Spleen (tissue), 11 donors: ENCODE data around the gene SCRN1. TPM values are rescaled to one million over a fixed set of nuclear protein-coding genes. Genes with fewer than 3 reads are reported as not detected.

Source experiments
- DNase-seq: peaks from one replicate; pipeline ENCODE4 v3.0.0-alpha.2; 2020
- H3K27ac ChIP-seq, 8 donors: fragments of 200-600 bp; sonication (generic) in 7 of 8; 1 replicate in 4 of 8; 2 replicates in 4 of 8; pipeline versions ENCODE4 v1.5.0 to v1.8.0; 2016 to 2021; ENCODE audit warnings: inconsistent platforms in 4 of 8, mild to moderate bottlenecking in 4 of 8, moderate library complexity in 1 of 8
- H3K27me3 ChIP-seq, 7 donors: fragments of 200-600 bp; sonication (generic) in 6 of 7; replicated peaks in 1 of 7; 1 replicate in 4 of 7; 2 replicates in 3 of 7; pipeline versions ENCODE4 v1.5.0 to v1.8.0; 2016 to 2021; ENCODE audit warnings: inconsistent platforms in 3 of 7, mild to moderate bottlenecking in 1 of 7
- H3K36me3 ChIP-seq, 6 donors: fragments of 200-600 bp; sonication (generic) in 5 of 6; 1 replicate in 4 of 6; 2 replicates in 2 of 6; pipeline versions ENCODE4 v1.5.0 to v1.8.0; 2016 to 2021; ENCODE audit warnings: inconsistent platforms in 2 of 6
- H3K4me1 ChIP-seq, 6 donors: fragments of 200-600 bp; sonication (generic) in 5 of 6; 1 replicate in 3 of 6; 2 replicates in 3 of 6; pipeline versions ENCODE4 v1.5.0 to v1.8.0; 2016 to 2021; ENCODE audit warnings: inconsistent platforms in 3 of 6
- H3K4me3 ChIP-seq, 8 donors: fragments of 200-600 bp; sonication (generic) in 7 of 8; 1 replicate in 4 of 8; 2 replicates in 4 of 8; pipeline versions ENCODE4 v1.5.0 to v1.8.0; 2016 to 2021; ENCODE audit warnings: inconsistent platforms in 4 of 8, mild to moderate bottlenecking in 4 of 8, moderate library complexity in 2 of 8
- H3K9me3 ChIP-seq, 8 donors: fragments of 200-600 bp; sonication (generic) in 7 of 8; 1 replicate in 4 of 8; 2 replicates in 4 of 8; pipeline versions ENCODE4 v1.5.0 to v1.8.0; 2016 to 2021; ENCODE audit warnings: inconsistent platforms in 4 of 8
- CTCF ChIP-seq, 11 experiments: fragments of 200-600 bp in 7 of 11; fragments of 450-650 bp in 4 of 11; sonication (generic) in 4 of 11; IDR thresholded peaks in 8 of 11; conservative IDR thresholded peaks in 3 of 11; 1 replicate in 7 of 11; 2 replicates in 4 of 11; pipeline versions ENCODE4 v1.4.0 to v1.8.0; 2016 to 2021; ENCODE audit warnings: antibody characterized with exemption in 11 of 11, inconsistent platforms in 4 of 11, mild to moderate bottlenecking in 1 of 11
- POLR2A ChIP-seq, 3 donors: fragments of 450-650 bp; IDR thresholded peaks; one replicate each; pipeline ENCODE4 v1.5.1; 2017; ENCODE audit warnings: antibody characterized with exemption in 3 of 3, mild to moderate bottlenecking in 1 of 3
- POLR2AphosphoS5 ChIP-seq, 3 donors: sonication (generic); formaldehyde crosslinking; IDR thresholded peaks; one replicate each; pipeline ENCODE4 v1.5.1; 2017; ENCODE audit warnings: antibody characterized with exemption in 3 of 3
- WGBS, 5 donors: extraction: QIAGEN DNeasy Blood & Tissue Kit in 3 of 5; methylation state at CpG; one replicate each; pipeline versions ENCODE4 v1.1.5 to v1.1.7; 2013 to 2018; 5-methylcytosine and 5-hydroxymethylcytosine counted together
- intact Hi-C: fragments of 100-400 bp; cut with DNase I; formaldehyde crosslinking; loops from one replicate; pipeline ENCODE4 v1.15.0; 2023; ENCODE audit warnings: low total_unique reads
- polyA plus RNA-seq, 3 donors: library from polyadenylated mRNA; stranded (reverse); fragments of 200-250 nt; gene quantifications; one replicate each; pipeline ENCODE4 v1.2.1, GENCODE V29; 2013
- total RNA-seq, 7 donors: library from RNA; depleted of rRNA in 3 of 7; stranded (reverse); fragments of >200 nt in 3 of 7; fragmentation: NEBNext Ultra II Directional in 4 of 7; extraction: Animal tissue kit (Norgen Biotek cat#: 25700) in 4 of 7; gene quantifications; one replicate each; pipeline versions ENCODE4 v1.1.0 to v1.2.1, GENCODE V29; 2016 to 2021
- donor health status: healthy with polysubstance abuse.
- donor health status: DM: no; HTN: no; CAD: no; lungs with moderate emphysema.
- donor health status: DM: no; HTN: no; CAD: no.
- donor health status: Bipolar disorder and iron deficiency.
- donor health status: healthy.
- donor health status: DM: no; HTN: no; CAD: no.
- donor health status: DM: yes; HTN: yes; CAD: no.

SCRN1 gene
- total and polyA plus RNA-seq, 10 donors: 5.4 to 27.8 (median 16.4) TPM

DNA sequence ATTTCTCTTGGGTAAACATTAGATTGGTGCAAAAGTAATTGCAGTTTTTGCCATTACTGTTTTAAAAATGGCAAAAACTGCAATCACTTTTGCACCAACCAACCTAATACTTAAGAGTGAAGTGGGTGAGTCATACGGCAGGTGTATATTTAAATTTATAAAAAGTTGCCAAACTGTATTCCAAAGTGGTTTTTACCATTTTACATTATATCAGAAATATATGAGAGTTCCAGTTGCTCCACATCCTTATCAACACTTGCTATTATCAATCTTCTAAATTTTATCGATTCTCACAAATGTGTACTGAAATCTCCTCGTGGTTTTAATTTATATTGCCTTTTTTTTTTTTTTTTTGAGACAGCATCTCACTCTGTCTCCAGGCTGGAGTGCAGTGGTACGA is 3.5 kb upstream of the SCRN1 start:
- Histone ChIP-seq H3K27ac (no peak overlapping the region), H3K36me3 (no peaks in the 10 kb centered on the region), H3K27me3 (peaks cover 0 to 32% (median 17%) of the 10 kb centered on the region in 7 donors), H3K9me3 (peaks cover 7 to 47% (median 42%) of the 10 kb centered on the region in 8 donors), H3K4me1 (peaks cover 0 to 24% (median 9%) of the 10 kb centered on the region in 6 donors), H3K4me3 (no peak overlapping the region)
- DNase-seq: no peak
- TF ChIP-seq CTCF (IDR thresholded peaks at IDR 0.05 in 8 of 11, conservative IDR thresholded peaks at IDR 0.05 in 3 of 11): no peak
- TF ChIP-seq POLR2AphosphoS5 (IDR thresholded peaks at IDR 0.05): no peak
- no peak for TF ChIP-seq POLR2A (IDR thresholded peaks at IDR 0.05)
- WGBS, 5 donors: 86 to 93% (median 91%) methylated on average over 4 of the region's 4 CpGs
- intact Hi-C loops: no loop called here

- 94 to 98% (median 96%) methylated on average over 5 of the region's 5 CpGs for WGBS, 5 donors
- intact Hi-C loops: no loop called here
- TF ChIP-seq POLR2A (IDR thresholded peaks at IDR 0.05): no peak
- TF ChIP-seq POLR2AphosphoS5 (IDR thresholded peaks at IDR 0.05): no peak
- no peak for TF ChIP-seq CTCF (IDR thresholded peaks at IDR 0.05 in 8 of 11, conservative IDR thresholded peaks at IDR 0.05 in 3 of 11)
Observed at GRCh38 chr7:29991937-29992336, 2.3 kb upstream of the SCRN1 start.

GRCh38 chr7:29990931-29991330 is 1.3 kb upstream of the SCRN1 start:
- H3K4me3 ChIP-seq: no peak overlapping the region
- intact Hi-C loops: no loop called here
- 82 to 89% (median 83%) methylated on average over 4 of the region's 4 CpGs for WGBS, 5 donors
- peaks cover 0 to 44% (median 18%) of the 10 kb centered on the region in 6 donors for H3K4me1 ChIP-seq
- no peak for TF ChIP-seq CTCF (IDR thresholded peaks at IDR 0.05 in 8 of 11, conservative IDR thresholded peaks at IDR 0.05 in 3 of 11)
- TF ChIP-seq POLR2A (IDR thresholded peaks at IDR 0.05): no peak
- TF ChIP-seq POLR2AphosphoS5 (IDR thresholded peaks at IDR 0.05): no peak
- no peaks in the 10 kb centered on the region for H3K36me3 ChIP-seq
- H3K27ac ChIP-seq: no peak overlapping the region
- H3K9me3 ChIP-seq: peaks cover 7 to 36% (median 30%) of the 10 kb centered on the region in 8 donors
- H3K27me3 ChIP-seq: peaks cover 0 to 38% (median 17%) of the 10 kb centered on the region in 7 donors
- no peak for DNase-seq

More at GRCh38 chr7:29991937-29992336, 2.3 kb upstream of the SCRN1 start:
- peaks cover 7 to 46% (median 39%) of the 10 kb centered on the region in 8 donors for H3K9me3 ChIP-seq
- no peak overlapping the region for H3K27ac ChIP-seq
- DNase-seq: no peak
- H3K36me3 ChIP-seq: no peaks in the 10 kb centered on the region
- H3K27me3 ChIP-seq: peaks cover 0 to 38% (median 17%) of the 10 kb centered on the region in 7 donors
- H3K4me3 ChIP-seq: no peak overlapping the region
- H3K4me1 ChIP-seq: peaks cover 0 to 36% (median 11%) of the 10 kb centered on the region in 6 donors

GRCh38 chr7:29988424-29989256 is 961 bp downstream of the SCRN1 start:
- peaks cover 0 to 60% (median 25%) of the 10 kb centered on the region in 6 donors for H3K4me1 ChIP-seq
- no peaks in the 10 kb centered on the region for H3K36me3 ChIP-seq
- H3K4me3 ChIP-seq: peak overlapping the region; percentile 70 to 89 (median 80)
- H3K27me3 ChIP-seq: peaks cover 0 to 38% (median 17%) of the 10 kb centered on the region in 7 donors
- peak; percentile 93 for DNase-seq
- H3K9me3 ChIP-seq: peaks cover 7 to 19% (median 15%) of the 10 kb centered on the region in 8 donors
- H3K27ac ChIP-seq: peak overlapping the region; percentile 75 to 88 (median 84)
- 6 to 13% (median 9%) methylated on average over 41 to 75 of the region's 75 CpGs for WGBS, 5 donors
- TF ChIP-seq POLR2AphosphoS5 (IDR thresholded peaks at IDR 0.05): peak; percentile 54 to 75 (median 55)
- TF ChIP-seq POLR2A (IDR thresholded peaks at IDR 0.05): no peak
- intact Hi-C loops: no loop called here
